Suprapubic skin (tissue), 4 donors: ENCODE data around the gene SAMD4B. TPM values are rescaled to one million over a fixed set of nuclear protein-coding genes. Genes with fewer than 3 reads are reported as not detected.

Experiments
- DNase-seq, 2 donors: peaks; one replicate each; pipeline ENCODE4 v3.0.0-alpha.2; 2019; ENCODE audit warnings: low spot score in 2 of 2
- H3K27ac ChIP-seq: fragments of 200-600 bp; sonication (generic); one replicate; pipeline ENCODE4 v1.5.1; 2019
- H3K27me3 ChIP-seq: fragments of 200-600 bp; sonication (generic); one replicate; pipeline ENCODE4 v1.5.1; 2019
- H3K36me3 ChIP-seq: fragments of 200-600 bp; sonication (generic); one replicate; pipeline ENCODE4 v1.5.1; 2019
- H3K4me1 ChIP-seq: fragments of 200-600 bp; sonication (generic); one replicate; pipeline ENCODE4 v1.5.1; 2019
- H3K4me3 ChIP-seq: fragments of 200-600 bp; sonication (generic); one replicate; pipeline ENCODE4 v1.5.1; 2019; ENCODE audit warnings: mild to moderate bottlenecking
- H3K9me3 ChIP-seq: fragments of 200-600 bp; sonication (generic); one replicate; pipeline ENCODE4 v1.5.1; 2019
- CTCF ChIP-seq, 2 donors: fragments of 200-600 bp in 1 of 2; fragments of 450-650 bp in 1 of 2; sonication (generic) in 1 of 2; IDR thresholded peaks; one replicate each; pipeline ENCODE4 v1.5.1; 2016 to 2019; ENCODE audit warnings: antibody characterized with exemption in 2 of 2, mild to moderate bottlenecking in 1 of 2, moderate library complexity in 1 of 2
- EP300 ChIP-seq: sonication (generic); formaldehyde crosslinking; IDR thresholded peaks from one replicate; pipeline ENCODE4 v1.6.1; 2017; ENCODE audit warnings: antibody characterized with exemption
- POLR2A ChIP-seq, 2 donors: fragments of 450-650 bp; IDR thresholded peaks; one replicate each; pipeline ENCODE4 v1.6.1; 2017; ENCODE audit warnings: antibody characterized with exemption in 2 of 2, mild to moderate bottlenecking in 2 of 2, moderate library complexity in 2 of 2
- POLR2AphosphoS5 ChIP-seq, 3 donors: sonication (generic); formaldehyde crosslinking; IDR thresholded peaks; one replicate each; pipeline ENCODE4 v1.6.1; 2017; ENCODE audit warnings: antibody characterized with exemption in 3 of 3
- WGBS: methylation state at CpG from one replicate; pipeline ENCODE4 v1.1.5; 2018; 5-methylcytosine and 5-hydroxymethylcytosine counted together
- total RNA-seq, 4 donors: library from RNA; depleted of rRNA; stranded (reverse); fragments of >200 nt; gene quantifications; one replicate each; pipeline ENCODE4 v1.1.0, GENCODE V29; 2016

The SAMD4B gene
- total RNA-seq, 4 donors from 2014 or later, result 104 to 166 (median 113) TPM

GRCh38 chr19:39380521-39381502 lies 38.6 kb downstream of the SAMD4B start:
- Histone ChIP-seq H3K36me3 (peaks cover 99% of the 10 kb centered on the region), H3K9me3 (no peaks in the 10 kb centered on the region), H3K27me3 (no peaks in the 10 kb centered on the region), H3K4me1 (no peaks in the 10 kb centered on the region), H3K4me3 (no peak overlapping the region), H3K27ac (no peak overlapping the region)
- no peak for DNase-seq
- TF ChIP-seq CTCF (IDR thresholded peaks at IDR 0.05) (no peak), POLR2A (IDR thresholded peaks at IDR 0.05) (no peak), POLR2AphosphoS5 (IDR thresholded peaks at IDR 0.05) (no peak), EP300 (no peak)
- WGBS, result 86% methylated on average over 12 of the region's 17 CpGs

GRCh38 chr19:39381910-39382611 lies 39.8 kb downstream of the SAMD4B start:
- 84% methylated on average over 10 of the region's 10 CpGs for WGBS
- no peaks in the 10 kb centered on the region for H3K9me3 ChIP-seq
- no peak for TF ChIP-seq EP300
- no peak for TF ChIP-seq POLR2A (IDR thresholded peaks at IDR 0.05)
- no peak for TF ChIP-seq CTCF (IDR thresholded peaks at IDR 0.05)
- TF ChIP-seq POLR2AphosphoS5 (IDR thresholded peaks at IDR 0.05), result no peak
- no peak for DNase-seq
- H3K36me3 ChIP-seq, result peaks cover 99% of the 10 kb centered on the region
- H3K4me3 ChIP-seq, result no peak overlapping the region
- no peaks in the 10 kb centered on the region for H3K4me1 ChIP-seq
- H3K27me3 ChIP-seq, result no peaks in the 10 kb centered on the region
- no peak overlapping the region for H3K27ac ChIP-seq

- Histone ChIP-seq H3K27ac (no peak overlapping the region), H3K36me3 (peaks cover 99% of the 10 kb centered on the region)
Measured at GRCh38 chr19:39382991-39383828, 41.0 kb downstream of the SAMD4B start.

GRCh38 chr19:39384839-39385568 lies 42.8 kb downstream of the SAMD4B start:
- Histone ChIP-seq H3K9me3 (no peaks in the 10 kb centered on the region), H3K27me3 (no peaks in the 10 kb centered on the region), H3K4me3 (no peak overlapping the region), H3K36me3 (peaks cover 95% of the 10 kb centered on the region), H3K4me1 (peaks cover 9% of the 10 kb centered on the region), H3K27ac (no peak overlapping the region)
- TF ChIP-seq CTCF (IDR thresholded peaks at IDR 0.05) (no peak), EP300 (no peak), POLR2AphosphoS5 (IDR thresholded peaks at IDR 0.05) (no peak), POLR2A (IDR thresholded peaks at IDR 0.05) (no peak)
- 72% methylated on average over 9 of the region's 9 CpGs for WGBS
- no peak for DNase-seq

More at GRCh38 chr19:39382991-39383828, 41.0 kb downstream of the SAMD4B start:
- Histone ChIP-seq H3K4me1 (no peaks in the 10 kb centered on the region), H3K27me3 (no peaks in the 10 kb centered on the region), H3K9me3 (no peaks in the 10 kb centered on the region), H3K4me3 (no peak overlapping the region)
- no peak for DNase-seq
- TF ChIP-seq CTCF (IDR thresholded peaks at IDR 0.05) (no peak), POLR2A (IDR thresholded peaks at IDR 0.05) (no peak), EP300 (no peak), POLR2AphosphoS5 (IDR thresholded peaks at IDR 0.05) (no peak)
- WGBS, result 87% methylated on average over 18 of the region's 18 CpGs
